GM12878 (cell line): ENCODE results near the gene PELI2.

Experiments
- BMI1 ChIP-seq: fragments of 450-650 bp; IDR thresholded peaks from 2 replicates; pipeline ENCODE4 v1.6.1; 2016; ENCODE audit warnings: mild to moderate bottlenecking, moderate library complexity, borderline replicate concordance
- CBX3 ChIP-seq: fragments of 200-600 bp; sonication (generic); IDR thresholded peaks from 2 replicates; pipeline ENCODE4 v1.6.1; 2016; ENCODE audit warnings: low read depth, borderline replicate concordance
- CTCF ChIP-seq, 3 experiments: IDR thresholded peaks in 2 of 3; conservative IDR thresholded peaks in 1 of 3; 2 replicates each; pipeline ENCODE4 v1.5.1; 2011; ENCODE audit warnings: low read depth in 3 of 3, low read length in 3 of 3, mild to moderate bottlenecking in 3 of 3, control low read depth in 2 of 3, moderate library complexity in 2 of 3, inconsistent platforms in 1 of 3, mixed read lengths in 1 of 3; ENCODE audit not compliant: control insufficient read depth in 2 of 3, insufficient read depth in 1 of 3; ENCODE audit errors: extremely low read depth in 1 of 3
- EP300 ChIP-seq, 2 experiments: fragments of 150-350 bp in 1 of 2; IDR thresholded peaks; 2 replicates each; pipeline ENCODE4 v1.6.1; 2011 to 2012; ENCODE audit warnings: low read depth in 2 of 2, low read length in 2 of 2, borderline replicate concordance in 1 of 2, improper control_type of control experiment in 1 of 2, inconsistent platforms in 1 of 2; ENCODE audit not compliant: control insufficient read depth in 1 of 2
- ETV6 ChIP-seq, 2 experiments: fragments of 450-650 bp in 1 of 2; IDR thresholded peaks in 1 of 2; conservative IDR thresholded peaks in 1 of 2; 2 replicates each; pipeline ENCODE4 v1.6.1; 2014; ENCODE audit warnings: antibody characterized with exemption in 1 of 2, borderline replicate concordance in 1 of 2, low read depth in 1 of 2, mild to moderate bottlenecking in 1 of 2, moderate library complexity in 1 of 2
- FOXM1 ChIP-seq: IDR thresholded peaks from 2 replicates; pipeline ENCODE4 v1.6.1; 2012; ENCODE audit warnings: low read depth, mild to moderate bottlenecking, inconsistent platforms, low read length, moderate library complexity
- HDAC2 ChIP-seq: fragments of 200-600 bp; sonication (generic); IDR thresholded peaks from 2 replicates; pipeline ENCODE4 v1.6.1; 2017
- NBN ChIP-seq: fragments of 450-650 bp; IDR thresholded peaks from 2 replicates; pipeline ENCODE4 v1.6.1; 2016
- PAX5 ChIP-seq: IDR thresholded peaks from 2 replicates; pipeline ENCODE4 v1.6.1; 2011; ENCODE audit warnings: low read depth, low read length, borderline replicate concordance
- REST ChIP-seq: IDR thresholded peaks from 2 replicates; pipeline ENCODE4 v1.6.1; 2012; ENCODE audit warnings: mild to moderate bottlenecking, low read depth, low read length
- YY1 ChIP-seq: IDR thresholded peaks from 2 replicates; pipeline ENCODE4 v1.6.1; 2011; ENCODE audit warnings: low read depth, mild to moderate bottlenecking, low read length
- ZNF207 ChIP-seq: fragments of 450-650 bp; IDR thresholded peaks from 2 replicates; pipeline ENCODE4 v1.6.1; 2014; ENCODE audit warnings: antibody characterized with exemption, mild to moderate bottlenecking, borderline replicate concordance

- TF ChIP-seq EP300 (IDR thresholded peaks at IDR 0.05; ENCODE audit: borderline replicate concordance in 1 of 2, control insufficient read depth in 1 of 2, low read depth in 2 of 2, low read length in 2 of 2) (no peak), CBX3 (no peak), ZNF207 (no peak), PAX5 (no peak), NBN (no peak), YY1 (no peak), REST (no peak), ETV6 (conservative IDR thresholded peaks at IDR 0.05 in 1 of 2, IDR thresholded peaks at IDR 0.05 in 1 of 2; ENCODE audit: borderline replicate concordance in 1 of 2, low read depth in 1 of 2) (no peak), CTCF (IDR thresholded peaks at IDR 0.05 in 2 of 3, conservative IDR thresholded peaks at IDR 0.05 in 1 of 3; ENCODE audit: control insufficient read depth in 2 of 3, extremely low read depth in 1 of 3, insufficient read depth in 1 of 3, low read depth in 3 of 3, low read length in 3 of 3) (no peak), HDAC2 (no peak), BMI1 (no peak), FOXM1 (no peak)
Measured at GRCh38 chr14:56082880-56083279, 35.3 kb upstream of the PELI2 start.
